Measurements from ENCODE around the gene STAT5A. TPM values are rescaled to one million over a fixed set of nuclear protein-coding genes. Genes with fewer than 3 reads are reported as not detected.

The STAT5A gene
- total RNA-seq, 4 donors from 2014 or later = 31.9 to 46.1 (median 34.0) TPM

DNA sequence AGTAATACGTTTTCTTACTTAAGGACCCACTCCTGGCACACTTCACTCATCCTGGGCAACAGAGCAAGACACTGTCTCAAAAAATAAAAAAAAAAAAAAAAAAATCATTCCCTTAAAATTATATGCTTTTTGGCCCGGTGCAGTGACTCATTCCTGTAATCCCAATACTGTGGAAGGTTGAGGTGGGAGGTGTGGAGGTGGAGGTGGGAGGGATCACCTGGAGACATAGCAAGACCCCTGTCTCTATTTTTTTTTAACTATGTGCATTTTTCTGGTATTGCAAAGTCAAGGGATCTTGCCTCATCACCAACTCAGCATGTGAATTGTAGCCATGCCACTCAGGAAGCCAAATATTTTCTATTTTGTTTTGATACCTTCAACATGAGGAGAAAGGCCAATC lies 21.8 kb upstream of the STAT5A start:
- 73 to 88% methylated on average over 2 of the region's 2 CpGs for WGBS, 2 donors
- Histone ChIP-seq H3K27me3 (no peaks in the 10 kb centered on the region), H3K4me1 (peaks cover 0 to 2% of the 10 kb centered on the region in 2 donors), H3K4me3 (replicated peaks in 1 of 3) (no peak overlapping the region), H3K36me3 (no peaks in the 10 kb centered on the region), H3K27ac (no peak overlapping the region), H3K9me3 (no peaks in the 10 kb centered on the region)
- no peak for TF ChIP-seq POLR2A (IDR thresholded peaks at IDR 0.05)
- TF ChIP-seq, protein P1, sequence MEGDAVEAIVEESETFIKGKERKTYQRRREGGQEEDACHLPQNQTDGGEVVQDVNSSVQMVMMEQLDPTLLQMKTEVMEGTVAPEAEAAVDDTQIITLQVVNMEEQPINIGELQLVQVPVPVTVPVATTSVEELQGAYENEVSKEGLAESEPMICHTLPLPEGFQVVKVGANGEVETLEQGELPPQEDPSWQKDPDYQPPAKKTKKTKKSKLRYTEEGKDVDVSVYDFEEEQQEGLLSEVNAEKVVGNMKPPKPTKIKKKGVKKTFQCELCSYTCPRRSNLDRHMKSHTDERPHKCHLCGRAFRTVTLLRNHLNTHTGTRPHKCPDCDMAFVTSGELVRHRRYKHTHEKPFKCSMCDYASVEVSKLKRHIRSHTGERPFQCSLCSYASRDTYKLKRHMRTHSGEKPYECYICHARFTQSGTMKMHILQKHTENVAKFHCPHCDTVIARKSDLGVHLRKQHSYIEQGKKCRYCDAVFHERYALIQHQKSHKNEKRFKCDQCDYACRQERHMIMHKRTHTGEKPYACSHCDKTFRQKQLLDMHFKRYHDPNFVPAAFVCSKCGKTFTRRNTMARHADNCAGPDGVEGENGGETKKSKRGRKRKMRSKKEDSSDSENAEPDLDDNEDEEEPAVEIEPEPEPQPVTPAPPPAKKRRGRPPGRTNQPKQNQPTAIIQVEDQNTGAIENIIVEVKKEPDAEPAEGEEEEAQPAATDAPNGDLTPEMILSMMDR (IDR thresholded peaks at IDR 0.05) = no peak
- no peak for DNase-seq
- intact Hi-C loops (cut with DNase I) = no loop called here

DNA sequence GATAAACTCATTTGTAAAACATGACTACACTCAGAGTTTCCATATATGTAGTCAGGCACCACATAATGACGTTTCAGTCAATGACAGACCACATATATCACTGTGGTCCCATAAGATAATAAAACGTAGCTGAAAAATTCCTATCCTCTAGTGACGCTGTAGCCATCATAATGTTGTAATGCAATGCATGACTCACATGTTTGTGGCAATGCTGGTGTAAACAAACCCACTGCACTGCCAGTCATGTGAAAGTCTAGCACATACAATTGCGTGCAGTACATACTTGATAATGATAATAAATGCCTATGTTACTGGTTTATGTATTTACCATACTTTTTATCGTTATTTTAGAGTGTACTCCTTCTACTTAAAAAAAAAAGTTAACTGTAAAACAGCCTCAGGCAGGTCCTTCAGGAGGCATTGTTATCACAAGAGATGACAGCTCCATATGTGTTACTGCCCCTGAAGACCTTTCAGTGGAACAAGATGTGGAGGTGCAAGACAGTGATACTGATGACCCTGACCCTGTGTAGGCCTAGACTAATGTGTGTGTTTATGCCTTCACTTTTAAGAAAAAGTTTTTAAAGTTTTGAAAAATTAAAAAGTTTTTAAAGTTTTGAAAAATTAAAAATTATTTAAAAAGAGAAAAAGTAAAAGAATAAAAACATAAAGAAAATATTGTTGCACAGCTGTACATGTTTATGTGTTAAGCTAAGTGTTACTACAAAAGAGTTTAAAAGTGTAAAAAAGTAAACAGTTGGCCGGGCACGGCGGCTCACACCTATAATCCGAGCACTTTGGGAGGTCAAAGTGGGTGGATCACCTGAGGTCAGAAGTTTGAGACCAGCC lies 21.2 kb upstream of the STAT5A start:
- H3K27me3 ChIP-seq = no peaks in the 10 kb centered on the region
- TF ChIP-seq, protein P1 (IDR thresholded peaks at IDR 0.05) = no peak
- TF ChIP-seq POLR2A (IDR thresholded peaks at IDR 0.05) = no peak
- H3K9me3 ChIP-seq = no peaks in the 10 kb centered on the region
- no peak overlapping the region for H3K4me3 ChIP-seq (replicated peaks in 1 of 3)
- H3K27ac ChIP-seq = no peak overlapping the region
- intact Hi-C loops (cut with DNase I) = no loop called here
- H3K36me3 ChIP-seq = no peaks in the 10 kb centered on the region
- peaks cover 0 to 2% of the 10 kb centered on the region in 2 donors for H3K4me1 ChIP-seq
- DNase-seq = no peak
- 84 to 85% methylated on average over 9 of the region's 9 CpGs for WGBS, 2 donors

DNA sequence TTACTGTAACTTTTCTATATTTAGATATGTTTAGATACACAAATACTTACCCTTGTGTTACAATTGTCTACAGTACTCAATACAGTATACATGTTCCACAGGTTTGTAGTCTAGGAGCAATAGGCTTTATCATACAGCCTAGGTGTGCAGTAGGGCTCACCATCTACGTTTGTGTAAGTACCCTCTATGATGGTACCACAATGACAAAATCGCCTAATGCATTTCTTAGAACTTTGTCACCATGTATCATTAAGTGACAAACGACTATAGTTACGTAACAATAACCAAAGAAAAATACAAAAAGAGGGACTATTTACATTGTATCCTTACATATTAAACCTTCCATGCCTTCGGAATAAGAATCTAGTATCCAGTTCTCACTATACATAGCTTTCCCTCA lies 20.1 kb upstream of the STAT5A start:
- no peak for DNase-seq
- Histone ChIP-seq H3K4me3 (replicated peaks in 1 of 3) (no peak overlapping the region), H3K4me1 (peaks cover 0 to 2% of the 10 kb centered on the region in 2 donors), H3K27me3 (no peaks in the 10 kb centered on the region), H3K27ac (no peak overlapping the region), H3K9me3 (no peaks in the 10 kb centered on the region), H3K36me3 (no peaks in the 10 kb centered on the region)
- 91 to 94% methylated on average over 5 of the region's 5 CpGs for WGBS, 2 donors
- TF ChIP-seq, protein P1 (IDR thresholded peaks at IDR 0.05) = no peak
- TF ChIP-seq POLR2A (IDR thresholded peaks at IDR 0.05) = no peak
- intact Hi-C loops (cut with DNase I) = no loop called here

DNA sequence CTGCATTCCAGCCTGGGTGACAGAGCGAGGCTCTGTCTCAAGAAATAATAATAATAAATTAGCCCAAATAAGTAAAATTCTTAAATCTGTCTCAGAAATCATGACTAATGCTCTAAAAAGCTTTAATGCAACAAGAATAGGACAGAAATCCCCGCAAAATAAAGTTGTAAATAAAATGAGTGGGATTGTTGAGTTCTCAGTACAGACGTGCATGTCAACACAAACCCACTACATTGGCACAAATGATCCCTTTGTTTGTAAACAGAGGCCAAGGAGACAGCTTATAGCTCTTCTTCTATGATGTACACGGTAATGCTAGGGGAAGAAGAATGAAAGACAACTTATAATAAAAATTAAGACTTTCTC lies 18.1 kb upstream of the STAT5A start:
- H3K36me3 ChIP-seq = no peaks in the 10 kb centered on the region
- peaks cover 2 to 12% of the 10 kb centered on the region in 2 donors for H3K4me1 ChIP-seq
- 72 to 84% methylated on average over 4 of the region's 4 CpGs for WGBS, 2 donors
- no peak for DNase-seq
- no peak overlapping the region for H3K27ac ChIP-seq
- intact Hi-C loops (cut with DNase I) = no loop called here
- no peak overlapping the region for H3K4me3 ChIP-seq (replicated peaks in 1 of 3)
- no peaks in the 10 kb centered on the region for H3K27me3 ChIP-seq
- no peaks in the 10 kb centered on the region for H3K9me3 ChIP-seq
- TF ChIP-seq, protein P1 (IDR thresholded peaks at IDR 0.05) = no peak
- TF ChIP-seq POLR2A (IDR thresholded peaks at IDR 0.05) = no peak

DNA sequence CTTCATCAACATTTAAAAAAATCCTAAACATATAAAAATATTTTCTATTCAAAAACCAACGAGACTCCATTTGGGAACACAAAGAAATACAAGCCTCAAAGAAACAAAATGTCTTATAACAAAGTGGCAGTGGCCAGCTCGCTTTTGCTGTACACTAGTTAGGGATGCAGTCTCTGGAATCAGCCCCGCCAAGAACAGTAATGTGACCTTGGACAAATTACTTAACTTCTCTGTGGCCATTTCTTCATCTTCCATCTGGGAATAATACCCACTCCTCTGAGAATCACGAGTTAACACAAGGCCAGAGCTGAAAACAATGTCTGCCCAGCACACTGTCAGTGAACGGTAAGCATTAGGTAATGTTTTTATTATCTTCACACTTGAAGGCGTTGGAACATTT lies 17.7 kb upstream of the STAT5A start:
- intact Hi-C loops (cut with DNase I) = no loop called here
- Histone ChIP-seq H3K9me3 (no peaks in the 10 kb centered on the region), H3K4me3 (replicated peaks in 1 of 3) (no peak overlapping the region), H3K27ac (no peak overlapping the region), H3K27me3 (no peaks in the 10 kb centered on the region), H3K36me3 (no peaks in the 10 kb centered on the region), H3K4me1 (peaks cover 4 to 12% of the 10 kb centered on the region in 2 donors)
- 78 to 84% methylated on average over 6 of the region's 6 CpGs for WGBS, 2 donors
- no peak for TF ChIP-seq POLR2A (IDR thresholded peaks at IDR 0.05)
- TF ChIP-seq, protein P1 (IDR thresholded peaks at IDR 0.05) = no peak
- DNase-seq = no peak

All from thyroid gland (tissue), 4 donors.